Measurements from ENCODE around the gene PDE6C. TPM values are rescaled to one million over a fixed set of nuclear protein-coding genes. Genes with fewer than 3 reads are reported as not detected.

PDE6C gene
- total and polyA plus RNA-seq, 2 donors (not counting 1 experiment from before 2014, with no cell fraction given), result not detected

DNA sequence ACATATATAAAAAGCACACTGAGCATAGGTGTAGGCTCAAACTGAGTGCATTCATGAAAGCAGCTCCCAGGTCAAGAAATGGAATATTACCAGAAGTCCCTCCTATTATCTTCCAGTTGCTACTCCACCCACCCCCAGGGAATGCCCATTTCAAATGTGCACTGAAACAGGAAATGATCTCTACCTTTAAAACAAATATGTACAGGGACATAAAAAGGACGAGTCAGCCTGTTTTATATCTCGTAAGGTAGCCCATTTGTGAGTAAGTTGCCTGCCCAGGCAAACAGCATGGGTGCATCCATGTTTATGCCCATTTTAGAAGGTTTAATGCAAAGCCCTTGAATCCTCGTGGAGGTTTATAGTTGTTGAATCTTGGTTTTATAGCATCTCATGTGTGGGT is 35.4 kb upstream of the PDE6C start:
- no peak for ATAC-seq (ENCODE audit: low read depth)
- Mint-ChIP-seq H3K27me3 (peaks cover 41% of the 10 kb centered on the region), H3K9me3 (ENCODE audit: insufficient read depth) (peaks cover 6% of the 10 kb centered on the region), H3K4me1 (peaks cover 2% of the 10 kb centered on the region), H3K4me3 (no peak overlapping the region), H3K27ac (no peak overlapping the region)
- no peak for TF ChIP-seq EZH2 (IDR thresholded peaks at IDR 0.05; ENCODE audit: borderline replicate concordance, insufficient read depth, low read depth, low read length, poor library complexity, severe bottlenecking)
- TF ChIP-seq, protein P1, sequence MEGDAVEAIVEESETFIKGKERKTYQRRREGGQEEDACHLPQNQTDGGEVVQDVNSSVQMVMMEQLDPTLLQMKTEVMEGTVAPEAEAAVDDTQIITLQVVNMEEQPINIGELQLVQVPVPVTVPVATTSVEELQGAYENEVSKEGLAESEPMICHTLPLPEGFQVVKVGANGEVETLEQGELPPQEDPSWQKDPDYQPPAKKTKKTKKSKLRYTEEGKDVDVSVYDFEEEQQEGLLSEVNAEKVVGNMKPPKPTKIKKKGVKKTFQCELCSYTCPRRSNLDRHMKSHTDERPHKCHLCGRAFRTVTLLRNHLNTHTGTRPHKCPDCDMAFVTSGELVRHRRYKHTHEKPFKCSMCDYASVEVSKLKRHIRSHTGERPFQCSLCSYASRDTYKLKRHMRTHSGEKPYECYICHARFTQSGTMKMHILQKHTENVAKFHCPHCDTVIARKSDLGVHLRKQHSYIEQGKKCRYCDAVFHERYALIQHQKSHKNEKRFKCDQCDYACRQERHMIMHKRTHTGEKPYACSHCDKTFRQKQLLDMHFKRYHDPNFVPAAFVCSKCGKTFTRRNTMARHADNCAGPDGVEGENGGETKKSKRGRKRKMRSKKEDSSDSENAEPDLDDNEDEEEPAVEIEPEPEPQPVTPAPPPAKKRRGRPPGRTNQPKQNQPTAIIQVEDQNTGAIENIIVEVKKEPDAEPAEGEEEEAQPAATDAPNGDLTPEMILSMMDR (IDR thresholded peaks at IDR 0.05), result no peak
- Histone ChIP-seq H3K4me3 (ENCODE audit: control extremely low read depth in 1 of 5, extremely low read depth in 1 of 5, insufficient read depth in 1 of 5, low read depth in 2 of 5, low read length in 4 of 5) (no peak overlapping the region), H3K79me2 (ENCODE audit: control insufficient read depth, insufficient read depth, low read length) (no peaks in the 10 kb centered on the region), H3K4me1 (ENCODE audit: control insufficient read depth in 2 of 2, insufficient read depth in 2 of 2, low read length in 2 of 2) (no peaks in the 10 kb centered on the region), H3K4me2 (replicated peaks; ENCODE audit: low read depth, low read length, poor library complexity, severe bottlenecking) (no peak overlapping the region), H3K9me3 (ENCODE audit: control extremely low read depth in 1 of 3, control insufficient read depth in 2 of 3, insufficient read depth in 1 of 3, low read length in 2 of 3) (peaks cover 0 to 8% (median 6%) of the 10 kb centered on the region in 3 donors), H3K36me3 (replicated peaks in 1 of 2; ENCODE audit: control extremely low read depth in 1 of 2, control insufficient read depth in 1 of 2, extremely low read depth in 1 of 2, insufficient read depth in 2 of 2, low read length in 1 of 2) (no peaks in the 10 kb centered on the region), H3K27ac (ENCODE audit: low read length in 2 of 2) (no peak overlapping the region), H3K9ac (ENCODE audit: low read length) (no peak overlapping the region), H4K20me1 (ENCODE audit: control insufficient read depth, insufficient read depth, low read length, poor library complexity, severe bottlenecking) (no peaks in the 10 kb centered on the region), H2AFZ (ENCODE audit: insufficient read depth, low read depth, low read length, poor library complexity, severe bottlenecking) (no peak overlapping the region), H3K27me3 (replicated peaks in 1 of 4; ENCODE audit: control extremely low read depth in 1 of 4, control insufficient read depth in 3 of 4, insufficient read depth in 4 of 4, low read length in 3 of 4) (peaks cover 0 to 7% (median 0%) of the 10 kb centered on the region in 4 experiments)
- DNase-seq, result no peak
- POLR2A ChIA-PET, result no interaction called here
- intact Hi-C loops (cut with micrococcal nuclease), result no loop called here
- 97% methylated on average over 3 of the region's 3 CpGs for WGBS (ENCODE audit: insufficient coverage)
- CTCF ChIA-PET, result no interaction called here

DNA sequence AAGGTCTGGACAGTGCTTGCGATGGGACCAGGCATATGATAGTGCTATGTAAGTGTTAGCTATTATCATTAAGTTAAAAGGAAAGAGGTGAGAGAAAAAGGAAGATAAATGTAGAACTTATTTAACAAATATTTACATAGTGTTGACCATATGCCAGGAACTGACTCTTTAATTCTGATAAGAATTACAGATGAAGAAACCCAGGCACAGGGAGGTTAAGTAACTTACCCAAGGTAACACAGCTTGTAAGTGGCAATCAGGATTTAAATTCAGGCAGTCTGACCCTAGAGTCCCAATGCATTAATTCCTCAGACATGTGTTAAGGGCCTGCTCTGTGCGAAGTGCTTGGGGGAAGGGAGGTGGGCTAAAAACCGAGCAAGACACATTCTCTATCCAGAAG is 34.8 kb upstream of the PDE6C start:
- H4K20me1 ChIP-seq (ENCODE audit: control insufficient read depth, insufficient read depth, low read length, poor library complexity, severe bottlenecking), result no peaks in the 10 kb centered on the region
- no peaks in the 10 kb centered on the region for H3K36me3 ChIP-seq (replicated peaks in 1 of 2; ENCODE audit: control extremely low read depth in 1 of 2, control insufficient read depth in 1 of 2, extremely low read depth in 1 of 2, insufficient read depth in 2 of 2, low read length in 1 of 2)
- TF ChIP-seq, protein P1 (IDR thresholded peaks at IDR 0.05), result no peak
- no peak for TF ChIP-seq EZH2 (IDR thresholded peaks at IDR 0.05; ENCODE audit: borderline replicate concordance, insufficient read depth, low read depth, low read length, poor library complexity, severe bottlenecking)
- H3K4me2 ChIP-seq (replicated peaks; ENCODE audit: low read depth, low read length, poor library complexity, severe bottlenecking), result no peak overlapping the region
- H3K27ac ChIP-seq (ENCODE audit: low read length in 2 of 2), result no peak overlapping the region
- H3K27ac Mint-ChIP-seq, result no peak overlapping the region
- WGBS (ENCODE audit: insufficient coverage), result 92% methylated on average over 2 of the region's 3 CpGs
- no peak overlapping the region for H3K4me3 ChIP-seq (ENCODE audit: control extremely low read depth in 1 of 5, extremely low read depth in 1 of 5, insufficient read depth in 1 of 5, low read depth in 2 of 5, low read length in 4 of 5)
- no peak overlapping the region for H3K9ac ChIP-seq (ENCODE audit: low read length)
- CTCF ChIA-PET, result interaction anchor here (0.6 to 0.7 kb wide), 2 partner anchors 21 to 1883 kb away, joined by 3 read pairs; no protein-coding TSS in a partner anchor
- POLR2A ChIA-PET, result no interaction called here
- no peak overlapping the region for H3K4me3 Mint-ChIP-seq
- H3K27me3 Mint-ChIP-seq, result peaks cover 36% of the 10 kb centered on the region
- no peak for DNase-seq
- peaks cover 0 to 8% (median 6%) of the 10 kb centered on the region in 3 donors for H3K9me3 ChIP-seq (ENCODE audit: control extremely low read depth in 1 of 3, control insufficient read depth in 2 of 3, insufficient read depth in 1 of 3, low read length in 2 of 3)
- H3K27me3 ChIP-seq (replicated peaks in 1 of 4; ENCODE audit: control extremely low read depth in 1 of 4, control insufficient read depth in 3 of 4, insufficient read depth in 4 of 4, low read length in 3 of 4), result peaks cover 0 to 4% (median 0%) of the 10 kb centered on the region in 4 experiments
- H3K9me3 Mint-ChIP-seq (ENCODE audit: insufficient read depth), result peaks cover 6% of the 10 kb centered on the region
- H3K79me2 ChIP-seq (ENCODE audit: control insufficient read depth, insufficient read depth, low read length), result no peaks in the 10 kb centered on the region
- H3K4me1 ChIP-seq (ENCODE audit: control insufficient read depth in 2 of 2, insufficient read depth in 2 of 2, low read length in 2 of 2), result no peaks in the 10 kb centered on the region
- H2AFZ ChIP-seq (ENCODE audit: insufficient read depth, low read depth, low read length, poor library complexity, severe bottlenecking), result no peak overlapping the region
- intact Hi-C loops (cut with micrococcal nuclease), result no loop called here
- no peak for ATAC-seq (ENCODE audit: low read depth)
- peaks cover 2% of the 10 kb centered on the region for H3K4me1 Mint-ChIP-seq

All from B cell (primary cell).